SH-SY5Y (cell line): ENCODE measurements around the gene TAF4.

Source experiments
- GATA2 ChIP-seq: IDR thresholded peaks from 2 replicates; pipeline ENCODE4 v1.6.1; 2011; ENCODE audit warnings: mild to moderate bottlenecking, low read depth, low read length
- GATA3 ChIP-seq: IDR thresholded peaks from 2 replicates; pipeline ENCODE4 v1.6.1; 2011; ENCODE audit warnings: low read depth, mild to moderate bottlenecking, low read length, moderate library complexity

DNA sequence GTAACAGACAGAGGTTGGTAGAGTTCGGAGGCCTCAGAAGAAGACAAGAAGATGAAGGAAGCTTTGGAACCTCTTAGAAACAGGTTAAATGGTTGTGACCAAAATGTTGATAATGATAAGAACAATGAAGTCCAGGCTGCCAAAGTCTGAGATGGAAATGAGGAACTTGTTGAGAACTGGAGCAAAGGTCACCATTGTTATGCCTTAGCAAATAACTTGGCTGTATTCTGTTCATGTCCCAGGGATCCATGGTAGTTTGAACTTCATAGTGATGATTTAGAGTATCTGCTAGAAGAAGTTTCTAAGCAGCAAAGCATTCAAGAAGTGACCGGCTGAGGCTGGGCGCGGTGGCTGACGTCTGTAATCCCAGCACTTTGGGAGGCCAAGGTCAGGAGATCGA is 45.5 kb upstream of the TAF4 start:
- TF ChIP-seq GATA2 = no peak
- no peak for TF ChIP-seq GATA3
